Chondrocyte (in vitro differentiated cells): ENCODE measurements around the gene CHMP2A. TPM values are rescaled to one million over a fixed set of nuclear protein-coding genes. Genes with fewer than 3 reads are reported as not detected.
"Not testable (repeated sequence)": the region's sequence is repeated elsewhere in the genome, so short reads cannot be mapped to it uniquely, and the experiment has no call there.

Experiments used
- DNase-seq: peaks from one replicate; pipeline ENCODE4 v3.0.0; 2021; ENCODE audit warnings: mixed read lengths, low spot score
- H3K27ac Mint-ChIP-seq: one replicate; pipeline ENCODE4 v1.8.0; 2021; ENCODE audit warnings: mild to moderate bottlenecking, moderate library complexity, mixed read lengths; ENCODE audit not compliant: unreplicated experiment
- H3K27me3 Mint-ChIP-seq: 2 replicates; pipeline ENCODE4 v1.8.0; 2021; ENCODE audit warnings: low read depth, mixed read lengths
- H3K36me3 Mint-ChIP-seq: 2 replicates; pipeline ENCODE4 v1.8.0; 2021; ENCODE audit warnings: low read depth, mixed read lengths
- H3K4me1 Mint-ChIP-seq: 2 replicates; pipeline ENCODE4 v1.8.0; 2021; ENCODE audit warnings: low read depth, mild to moderate bottlenecking, mixed read lengths
- H3K4me3 Mint-ChIP-seq: one replicate; pipeline ENCODE4 v1.8.0; 2021; ENCODE audit warnings: mild to moderate bottlenecking, moderate library complexity, mixed read lengths; ENCODE audit not compliant: unreplicated experiment
- H3K9me3 Mint-ChIP-seq: 2 replicates; pipeline ENCODE4 v1.8.0; 2021; ENCODE audit warnings: low read depth, mixed read lengths
- total RNA-seq: library from RNA; stranded (reverse); gene quantifications from 3 replicates; pipeline ENCODE4 v1.2.1, GENCODE V29; 2021
- TF ChIP-seq, protein P1 (sequence below): fragments of 200-600 bp; sonication (generic); IDR thresholded peaks from 2 replicates; pipeline ENCODE4 v1.5.0; 2021; ENCODE audit warnings: antibody characterized with exemption, mild to moderate bottlenecking, moderate library complexity

CHMP2A gene
- total RNA-seq, 1 donor from 2014 or later: 85.1 TPM

GRCh38 chr19:58543826-58544590, 10.9 kb downstream of the CHMP2A start, which contains the start of gene TRIM28:
Gene TRIM28, plus strand, starts transcription at chr19:58544064. Its CDS starts 694 bp downstream, at chr19:58544758.
- H3K9me3 Mint-ChIP-seq: no peaks in the 10 kb centered on the region
- peak within 1 kb of the TSS; percentile 100 for H3K27ac Mint-ChIP-seq
- H3K36me3 Mint-ChIP-seq: peaks cover 16% of the 10 kb centered on the region
- TF ChIP-seq, protein P1, sequence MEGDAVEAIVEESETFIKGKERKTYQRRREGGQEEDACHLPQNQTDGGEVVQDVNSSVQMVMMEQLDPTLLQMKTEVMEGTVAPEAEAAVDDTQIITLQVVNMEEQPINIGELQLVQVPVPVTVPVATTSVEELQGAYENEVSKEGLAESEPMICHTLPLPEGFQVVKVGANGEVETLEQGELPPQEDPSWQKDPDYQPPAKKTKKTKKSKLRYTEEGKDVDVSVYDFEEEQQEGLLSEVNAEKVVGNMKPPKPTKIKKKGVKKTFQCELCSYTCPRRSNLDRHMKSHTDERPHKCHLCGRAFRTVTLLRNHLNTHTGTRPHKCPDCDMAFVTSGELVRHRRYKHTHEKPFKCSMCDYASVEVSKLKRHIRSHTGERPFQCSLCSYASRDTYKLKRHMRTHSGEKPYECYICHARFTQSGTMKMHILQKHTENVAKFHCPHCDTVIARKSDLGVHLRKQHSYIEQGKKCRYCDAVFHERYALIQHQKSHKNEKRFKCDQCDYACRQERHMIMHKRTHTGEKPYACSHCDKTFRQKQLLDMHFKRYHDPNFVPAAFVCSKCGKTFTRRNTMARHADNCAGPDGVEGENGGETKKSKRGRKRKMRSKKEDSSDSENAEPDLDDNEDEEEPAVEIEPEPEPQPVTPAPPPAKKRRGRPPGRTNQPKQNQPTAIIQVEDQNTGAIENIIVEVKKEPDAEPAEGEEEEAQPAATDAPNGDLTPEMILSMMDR: peak; percentile 13
- H3K4me1 Mint-ChIP-seq: peaks cover 24% of the 10 kb centered on the region
- H3K27me3 Mint-ChIP-seq: peaks cover 10% of the 10 kb centered on the region
- peak within 1 kb of the TSS; percentile 92 for H3K4me3 Mint-ChIP-seq
- DNase-seq: peak; percentile 99

- DNase-seq: peak; percentile 15
- peak overlapping the region; percentile 100 for H3K27ac Mint-ChIP-seq
- peaks cover 11% of the 10 kb centered on the region for H3K36me3 Mint-ChIP-seq
Measured at GRCh38 chr19:58542641-58543372, 12.1 kb downstream of the CHMP2A start.

DNA sequence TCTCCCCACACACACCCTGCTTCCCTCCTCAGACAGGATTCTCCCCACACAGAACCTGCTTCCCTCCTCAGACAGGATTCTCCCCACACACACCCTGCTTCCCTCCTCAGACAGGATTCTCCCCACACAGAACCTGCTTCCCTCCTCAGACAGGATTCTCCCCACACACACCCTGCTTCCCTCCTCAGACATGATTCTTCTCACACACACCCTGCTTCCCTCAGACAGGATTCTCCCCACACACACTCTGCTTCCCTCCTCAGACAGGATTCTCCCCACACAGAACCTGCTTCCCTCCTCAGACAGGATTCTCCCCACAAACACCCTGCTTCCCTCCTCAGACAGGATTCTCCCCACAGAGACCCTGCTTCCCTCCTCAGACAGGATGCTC, 15.7 kb downstream of the CHMP2A start:
- not testable (repeated sequence) for DNase-seq, H3K4me3 Mint-ChIP-seq, H3K36me3 Mint-ChIP-seq, H3K9me3 Mint-ChIP-seq, H3K27ac Mint-ChIP-seq
- H3K27me3 Mint-ChIP-seq: peaks cover 12% of the 10 kb centered on the region
- peaks cover 10% of the 10 kb centered on the region for H3K4me1 Mint-ChIP-seq

More at GRCh38 chr19:58542641-58543372, 12.1 kb downstream of the CHMP2A start:
- H3K4me3 Mint-ChIP-seq: peak overlapping the region; percentile 28
- H3K27me3 Mint-ChIP-seq: peaks cover 12% of the 10 kb centered on the region
- peaks cover 26% of the 10 kb centered on the region for H3K4me1 Mint-ChIP-seq
- not testable (repeated sequence) for H3K9me3 Mint-ChIP-seq

DNA sequence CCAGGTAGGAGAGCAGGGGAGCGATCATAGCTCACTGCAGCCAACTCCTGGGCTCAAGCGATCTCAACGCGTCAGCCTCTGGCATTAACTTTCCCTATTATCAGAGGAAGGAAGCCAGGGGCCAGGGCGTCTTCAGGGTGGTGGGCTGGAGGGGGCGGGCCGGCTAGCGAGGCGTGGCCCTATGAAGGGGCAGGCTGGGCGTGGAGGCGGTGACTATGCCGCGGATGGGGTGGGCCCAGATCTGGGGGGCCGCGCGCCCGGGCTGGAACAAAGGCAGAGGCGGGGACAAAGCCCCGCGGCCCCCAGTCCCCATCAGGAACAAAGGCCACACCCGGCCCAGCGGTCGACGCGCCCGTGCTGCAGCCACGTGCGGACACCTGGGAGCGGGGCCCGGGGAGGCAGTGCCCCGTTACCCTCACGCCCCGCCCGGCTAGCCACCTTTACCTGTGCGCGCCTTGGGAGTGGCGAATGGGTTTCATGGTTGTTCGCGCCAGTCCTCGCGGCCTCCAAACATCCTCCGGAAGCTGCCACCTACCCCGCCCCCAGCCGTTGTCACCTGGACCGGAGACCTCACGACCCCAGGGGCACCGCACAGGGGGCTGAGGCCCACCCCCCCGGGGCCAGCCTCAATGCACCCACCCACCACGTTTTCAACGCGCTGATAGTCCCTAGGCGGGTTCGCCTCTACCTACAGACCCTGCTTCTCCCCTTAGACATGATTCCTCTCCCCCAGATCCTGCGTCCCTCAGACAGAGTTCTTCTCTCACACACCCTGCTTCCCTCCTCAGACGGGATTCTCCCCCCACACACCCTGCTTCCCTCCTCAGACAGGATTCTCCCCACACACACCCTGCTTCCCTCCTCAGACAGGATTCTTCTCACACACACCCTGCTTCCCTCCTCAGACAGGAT, 16.4 kb downstream of the CHMP2A start:
- Mint-ChIP-seq H3K36me3 (no peaks in the 10 kb centered on the region), H3K4me3 (peak overlapping the region; percentile 33), H3K4me1 (peaks cover 5% of the 10 kb centered on the region), H3K27me3 (peaks cover 14% of the 10 kb centered on the region), H3K27ac (no peak overlapping the region), H3K9me3 (no peaks in the 10 kb centered on the region)
- TF ChIP-seq, protein P1: no peak
- DNase-seq: peak; percentile 89

- H3K27ac Mint-ChIP-seq: no peak overlapping the region
- no peak overlapping the region for H3K4me3 Mint-ChIP-seq
- H3K9me3 Mint-ChIP-seq: no peaks in the 10 kb centered on the region
- peak; percentile 55 for DNase-seq
- peaks cover 3% of the 10 kb centered on the region for H3K4me1 Mint-ChIP-seq
- H3K36me3 Mint-ChIP-seq: no peaks in the 10 kb centered on the region
- peaks cover 12% of the 10 kb centered on the region for H3K27me3 Mint-ChIP-seq
- TF ChIP-seq, protein P1: no peak
Measured at GRCh38 chr19:58536852-58537798, 17.8 kb downstream of the CHMP2A start.
